Measurements from ENCODE around the gene KIAA1958.

DNA sequence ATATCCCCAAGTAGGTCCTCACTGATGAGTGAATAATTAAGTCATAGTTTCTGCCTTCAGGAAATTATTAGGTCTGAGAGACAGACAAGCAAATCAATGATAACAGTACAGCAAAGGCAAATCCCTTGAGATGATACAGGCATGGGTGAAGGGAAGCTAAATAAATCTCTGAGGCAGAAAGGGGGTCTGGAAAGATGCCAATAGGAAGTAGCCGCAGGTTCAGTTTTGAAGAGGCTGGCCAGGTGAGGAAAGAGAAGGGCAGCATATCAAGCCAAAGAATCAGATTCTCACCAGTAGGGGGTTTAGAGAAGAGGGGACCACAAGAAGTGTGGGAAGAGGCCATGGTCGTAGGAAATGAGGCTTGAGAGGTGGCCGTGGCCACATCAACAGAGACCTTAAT is 85.8 kb downstream of the KIAA1958 start:
- no peak for TF ChIP-seq POLR2A (IDR thresholded peaks at IDR 0.05)
- no peak for TF ChIP-seq POLR2AphosphoS5 (IDR thresholded peaks at IDR 0.05)
- TF ChIP-seq, protein P1, sequence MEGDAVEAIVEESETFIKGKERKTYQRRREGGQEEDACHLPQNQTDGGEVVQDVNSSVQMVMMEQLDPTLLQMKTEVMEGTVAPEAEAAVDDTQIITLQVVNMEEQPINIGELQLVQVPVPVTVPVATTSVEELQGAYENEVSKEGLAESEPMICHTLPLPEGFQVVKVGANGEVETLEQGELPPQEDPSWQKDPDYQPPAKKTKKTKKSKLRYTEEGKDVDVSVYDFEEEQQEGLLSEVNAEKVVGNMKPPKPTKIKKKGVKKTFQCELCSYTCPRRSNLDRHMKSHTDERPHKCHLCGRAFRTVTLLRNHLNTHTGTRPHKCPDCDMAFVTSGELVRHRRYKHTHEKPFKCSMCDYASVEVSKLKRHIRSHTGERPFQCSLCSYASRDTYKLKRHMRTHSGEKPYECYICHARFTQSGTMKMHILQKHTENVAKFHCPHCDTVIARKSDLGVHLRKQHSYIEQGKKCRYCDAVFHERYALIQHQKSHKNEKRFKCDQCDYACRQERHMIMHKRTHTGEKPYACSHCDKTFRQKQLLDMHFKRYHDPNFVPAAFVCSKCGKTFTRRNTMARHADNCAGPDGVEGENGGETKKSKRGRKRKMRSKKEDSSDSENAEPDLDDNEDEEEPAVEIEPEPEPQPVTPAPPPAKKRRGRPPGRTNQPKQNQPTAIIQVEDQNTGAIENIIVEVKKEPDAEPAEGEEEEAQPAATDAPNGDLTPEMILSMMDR (IDR thresholded peaks at IDR 0.05): no peak
- no peak for TF ChIP-seq EP300 (IDR thresholded peaks at IDR 0.05)

All from sigmoid colon (tissue), 4 donors.